LNCaP clone FGC (cell line): ENCODE measurements around the gene FIG4.

ENCODE experiments used
- DNase-seq: peaks from one replicate; pipeline ENCODE4 v3.0.0-alpha.2; 2011; ENCODE audit warnings: low read depth
- H3K4me3 ChIP-seq: 2 replicates; pipeline ENCODE4 v1.5.1; 2011; ENCODE audit warnings: mild to moderate bottlenecking, low read depth, low read length, control low read depth
- CTCF ChIP-seq: IDR thresholded peaks from 2 replicates; pipeline ENCODE4 v1.5.1; 2012; ENCODE audit warnings: mild to moderate bottlenecking; ENCODE audit not compliant: control insufficient read depth, insufficient read depth; ENCODE audit errors: extremely low read depth

Gene FIG4

GRCh38 chr6:109793792-109794191 lies 102.7 kb downstream of the FIG4 start:
- DNase-seq = peak; percentile 64
- no peak overlapping the region for H3K4me3 ChIP-seq

GRCh38 chr6:109794201-109794923 lies 103.3 kb downstream of the FIG4 start:
- no peak for TF ChIP-seq CTCF
- DNase-seq = no peak
- H3K4me3 ChIP-seq = no peak overlapping the region

More at GRCh38 chr6:109793792-109794191, 102.7 kb downstream of the FIG4 start:
- no peak for TF ChIP-seq CTCF

- TF ChIP-seq CTCF = no peak
- no peak for DNase-seq
- no peak overlapping the region for H3K4me3 ChIP-seq
Measured at GRCh38 chr6:109795994-109796555, 105.0 kb downstream of the FIG4 start.

- no peak for TF ChIP-seq CTCF
- no peak overlapping the region for H3K4me3 ChIP-seq
- DNase-seq = no peak
Measured at GRCh38 chr6:109799129-109799528, 108.0 kb downstream of the FIG4 start.

GRCh38 chr6:109799664-109800063 lies 108.6 kb downstream of the FIG4 start:
- no peak for DNase-seq
- no peak overlapping the region for H3K4me3 ChIP-seq
- no peak for TF ChIP-seq CTCF

GRCh38 chr6:109800771-109801170 lies 109.7 kb downstream of the FIG4 start:
- no peak overlapping the region for H3K4me3 ChIP-seq
- TF ChIP-seq CTCF = no peak
- DNase-seq = no peak

GRCh38 chr6:109801794-109802193 lies 110.7 kb downstream of the FIG4 start:
- TF ChIP-seq CTCF = no peak
- no peak for DNase-seq
- no peak overlapping the region for H3K4me3 ChIP-seq
